NCI-H446 (cell line): Measurements from ENCODE around the gene PAIP2.
"Not testable (repeated sequence)": the region's sequence is repeated elsewhere in the genome, so short reads cannot be mapped to it uniquely, and the experiment has no call there.

Experiments
- DNase-seq, 2 experiments: peaks; one replicate each; lab custom pipeline; 2025; lab: John Stamatoyannopoulos, UW

Gene PAIP2, protein sequence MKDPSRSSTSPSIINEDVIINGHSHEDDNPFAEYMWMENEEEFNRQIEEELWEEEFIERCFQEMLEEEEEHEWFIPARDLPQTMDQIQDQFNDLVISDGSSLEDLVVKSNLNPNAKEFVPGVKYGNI

GRCh38 chr5:139341689-139342422, at the start of gene PAIP2:
Gene PAIP2, plus strand, starts transcription at chr5:139341854. Its CDS starts 21,931 bp downstream, at chr5:139363785.
- peak; percentile 91 to 98 for DNase-seq

GRCh38 chr5:139293202-139293506, 48.5 kb upstream of the PAIP2 start:
- DNase-seq, result no peak

DNA sequence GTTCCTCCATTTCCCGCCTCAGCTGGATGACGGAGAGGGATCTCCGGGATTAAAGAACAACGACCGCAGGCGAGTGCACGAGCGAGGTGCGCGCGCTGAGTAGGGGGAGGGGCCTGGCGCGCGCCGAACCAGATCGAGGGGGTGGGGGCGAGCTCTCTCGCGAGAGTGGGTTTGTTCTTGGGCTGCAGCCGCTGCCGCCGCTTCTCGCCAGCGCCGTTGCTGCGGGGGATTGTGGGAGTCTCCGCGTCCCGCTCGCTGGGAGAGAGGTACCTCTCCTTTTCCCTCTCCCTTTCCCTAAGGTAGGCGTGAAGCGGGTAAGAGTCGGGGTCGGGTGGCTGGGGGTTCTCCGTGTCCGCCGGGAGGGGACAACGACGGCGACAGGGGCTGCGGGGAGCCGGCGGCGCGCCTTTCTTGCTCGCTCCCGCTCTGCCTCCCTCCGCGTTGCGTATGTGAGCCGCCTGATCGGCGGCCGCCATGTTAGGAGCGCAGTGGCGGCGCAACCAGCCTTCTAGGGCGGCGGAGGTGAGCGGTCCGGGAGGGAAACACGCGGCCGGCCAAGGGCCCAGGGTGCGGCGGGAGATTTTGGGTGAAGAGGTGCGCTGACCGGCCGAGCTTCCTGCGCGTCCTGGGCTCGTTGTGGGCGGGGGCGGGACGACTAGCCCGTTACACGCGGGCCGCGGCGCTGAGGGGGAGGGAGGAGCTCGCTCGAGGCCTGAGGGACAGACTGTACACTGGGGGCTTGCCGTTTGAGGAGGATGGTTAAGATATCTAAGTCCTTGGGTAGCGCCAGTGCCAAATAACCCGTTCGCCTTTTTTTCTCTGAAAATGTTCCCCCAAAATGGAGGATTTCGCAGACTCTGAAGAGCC, 47.9 kb upstream of the PAIP2 start, which contains the start of gene MATR3:
Gene MATR3 (plus strand): TSS at position 234 of the 867 bp plus-strand sequence. CDS start 13,676 bp downstream, outside the sequence.
- DNase-seq, result peak; percentile 90 to 97

- DNase-seq, result peak; percentile 55 to 69
Observed at GRCh38 chr5:139294374-139295165, 47.1 kb upstream of the PAIP2 start.

GRCh38 chr5:139295346-139296057, 46.2 kb upstream of the PAIP2 start:
- DNase-seq, result no peak

- DNase-seq, result no peak
Observed at GRCh38 chr5:139296198-139296597, 45.5 kb upstream of the PAIP2 start.

GRCh38 chr5:139296862-139297326, 44.8 kb upstream of the PAIP2 start:
- no peak for DNase-seq

DNA sequence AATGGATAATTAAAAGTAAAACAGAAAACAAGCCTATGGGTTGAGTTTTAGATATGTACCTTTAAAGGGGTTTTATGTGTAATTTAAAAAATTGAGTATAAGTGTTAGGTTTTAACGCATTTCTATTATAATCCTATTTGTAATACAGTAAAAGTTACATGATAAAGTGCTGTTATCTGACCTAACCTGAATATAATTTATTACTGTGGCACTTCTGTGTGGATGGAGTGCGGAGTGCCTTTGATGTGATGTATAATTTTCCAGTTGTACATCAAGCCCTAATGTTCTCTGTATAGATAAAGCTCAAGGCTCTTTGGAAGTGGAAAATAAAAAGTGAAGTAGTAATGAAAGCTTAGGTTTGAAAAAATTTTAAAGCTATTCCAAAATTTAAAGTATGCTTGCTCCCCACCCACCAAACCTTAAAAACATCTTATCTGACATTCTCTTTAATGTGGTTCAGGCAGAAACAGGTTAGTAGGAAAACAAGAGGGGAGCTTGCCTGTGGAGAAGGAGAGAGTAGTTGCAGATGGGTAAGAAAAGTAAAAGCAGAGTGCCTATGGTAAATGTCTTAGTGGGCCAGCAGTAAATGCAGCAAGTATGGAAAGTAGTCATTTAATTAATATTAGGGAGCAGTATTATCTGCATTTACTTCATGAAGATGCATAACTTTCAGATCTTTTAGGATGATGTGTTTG, 44.1 kb upstream of the PAIP2 start:
- no peak for DNase-seq

GRCh38 chr5:139298242-139298641, 43.4 kb upstream of the PAIP2 start:
- DNase-seq, result no peak

DNA sequence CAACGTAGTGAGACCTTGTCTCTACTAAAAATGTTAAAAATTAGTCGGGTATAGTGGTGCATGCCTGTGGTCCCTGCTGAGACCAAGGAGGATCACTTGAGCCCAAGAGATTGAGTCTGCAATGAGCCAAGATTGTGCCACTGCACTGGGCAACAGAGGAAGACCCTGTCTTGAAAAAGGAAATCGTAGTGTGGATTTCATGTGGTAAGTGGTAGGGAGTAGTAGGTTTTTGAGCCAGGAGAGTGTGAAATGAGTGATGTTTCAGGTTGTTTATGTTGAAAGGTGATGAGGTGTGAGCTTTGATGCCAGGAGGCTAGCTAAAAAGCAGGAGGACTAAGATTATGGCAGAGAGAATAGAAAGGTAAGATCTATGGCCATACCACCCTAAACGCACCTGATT, 42.2 kb upstream of the PAIP2 start:
- DNase-seq, result no peak

- DNase-seq, result no peak
Observed at GRCh38 chr5:139301808-139302499, 39.7 kb upstream of the PAIP2 start.

DNA sequence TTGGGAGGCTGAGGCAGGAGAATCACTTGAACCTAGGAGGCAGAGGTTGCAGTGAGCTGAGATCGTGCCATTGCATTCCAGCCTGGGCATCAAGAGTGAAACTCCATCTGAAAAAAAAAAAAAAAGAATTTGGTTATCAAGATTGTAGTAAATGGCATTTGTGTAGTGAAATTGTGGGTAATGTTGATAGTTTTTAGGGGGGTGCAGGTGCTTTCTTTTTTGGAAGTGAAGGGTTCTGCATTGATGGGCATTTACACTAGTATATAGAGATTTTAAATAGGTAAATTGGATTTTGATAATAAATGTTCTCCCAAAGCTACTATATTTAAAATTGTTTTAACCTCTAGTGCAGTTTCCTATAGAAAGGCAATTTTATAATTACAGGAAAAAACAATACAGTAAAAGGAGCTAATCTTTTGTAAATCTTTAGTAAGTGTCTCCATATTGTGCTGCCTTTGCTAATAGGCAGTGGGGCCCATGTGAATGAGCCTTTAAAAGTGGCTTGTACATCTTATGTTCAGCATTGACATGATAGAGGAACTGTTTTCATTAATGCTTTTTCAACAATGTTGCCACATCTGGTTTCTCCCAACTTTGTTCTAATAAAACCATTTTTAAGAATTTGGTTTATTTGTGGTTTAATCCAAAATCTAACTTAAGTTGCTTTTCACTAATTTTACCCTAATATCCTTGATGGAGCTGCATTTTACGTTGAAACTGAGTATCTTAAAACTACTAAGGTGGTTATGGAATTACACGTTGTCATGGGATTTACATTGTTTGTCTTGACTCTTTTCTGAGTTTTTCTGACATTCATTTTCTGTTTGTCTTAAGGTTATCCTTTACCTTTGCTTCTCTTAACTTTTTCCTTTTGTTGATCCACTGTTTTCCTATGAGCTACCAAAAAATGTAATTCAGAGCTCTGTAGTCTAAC, 37.0 kb upstream of the PAIP2 start:
- DNase-seq, result no peak

- DNase-seq, result no peak
Observed at GRCh38 chr5:139306197-139306596, 35.5 kb upstream of the PAIP2 start.

- no peak for DNase-seq
Observed at GRCh38 chr5:139306628-139307379, 34.9 kb upstream of the PAIP2 start.

DNA sequence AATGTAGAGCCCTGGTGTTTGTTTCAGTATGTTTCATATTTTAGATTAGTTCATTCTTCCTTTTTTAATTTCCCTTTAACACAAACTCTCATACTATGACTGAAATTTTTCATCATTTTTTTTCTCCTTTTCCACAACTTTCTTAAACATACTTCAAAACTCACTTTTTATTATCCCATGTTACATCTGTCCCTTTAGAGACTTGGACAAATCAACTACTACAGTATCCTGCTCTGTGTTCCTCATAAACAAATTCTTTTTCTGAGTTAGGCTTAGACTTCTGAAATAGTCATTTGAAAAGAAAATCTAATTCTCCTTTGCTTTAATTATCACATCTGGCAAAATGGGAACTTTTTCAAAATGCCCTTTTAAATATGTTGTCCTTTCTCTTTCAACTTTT, 32.9 kb upstream of the PAIP2 start:
- no peak for DNase-seq

DNA sequence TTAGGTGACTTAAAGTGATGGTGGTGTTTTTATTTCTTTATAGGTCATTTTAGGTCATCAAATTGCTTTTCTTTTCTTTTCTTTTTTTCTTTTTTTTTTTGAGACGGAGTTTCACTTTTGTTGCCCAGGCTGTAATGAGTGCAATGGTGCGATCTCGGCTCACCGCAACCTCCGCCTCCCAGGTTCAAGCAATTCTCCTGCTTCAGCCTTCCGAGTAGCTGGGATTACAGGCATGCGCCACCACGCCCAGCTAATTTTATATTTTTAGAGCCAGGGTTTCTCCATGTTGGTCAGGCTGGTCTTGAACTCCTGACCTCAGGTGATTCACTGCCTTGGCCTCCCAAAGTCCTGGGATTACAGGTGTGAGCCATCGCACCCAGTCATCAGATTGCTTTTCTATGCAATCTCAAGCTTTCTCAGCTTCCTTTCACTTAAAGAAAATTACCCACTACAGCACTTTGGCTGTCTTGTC, 30.9 kb upstream of the PAIP2 start:
- DNase-seq, result not testable (repeated sequence)

GRCh38 chr5:139312075-139312474, 29.6 kb upstream of the PAIP2 start:
- DNase-seq, result no peak

GRCh38 chr5:139314276-139314675, 27.4 kb upstream of the PAIP2 start:
- DNase-seq, result no peak
